Keratinocyte (primary cell): ENCODE results near the gene SETD1B. TPM values are rescaled to one million over a fixed set of nuclear protein-coding genes. Genes with fewer than 3 reads are reported as not detected.

Experiments
- DNase-seq: peaks from one replicate; pipeline ENCODE4 v3.0.0-alpha.2; 2011; ENCODE audit warnings: low read depth, missing footprints, low spot score
- FAIRE-seq: peaks from 2 replicates; lab custom pipeline; 2011; peaks lifted over from hg19 to GRCh38; lab: Jason Lieb, UNC
- H2AFZ ChIP-seq: 2 replicates; pipeline ENCODE4 v1.6.0; 2012; ENCODE audit warnings: low read length, control low read depth, inconsistent platforms; ENCODE audit not compliant: control insufficient read depth
- H3K27ac ChIP-seq: 2 replicates; pipeline ENCODE4 v1.5.1; 2011; ENCODE audit warnings: low read length; ENCODE audit not compliant: control insufficient read depth, insufficient read depth
- H3K27me3 ChIP-seq: 3 replicates; pipeline ENCODE4 v1.6.0; 2011; ENCODE audit warnings: low read length; ENCODE audit not compliant: control insufficient read depth, insufficient read depth; ENCODE audit errors: extremely low read depth
- H3K36me3 ChIP-seq, 2 experiments: 2 replicates in 1 of 2; 3 replicates in 1 of 2; pipeline ENCODE4 v1.5.1; 2011; ENCODE audit warnings: low read length in 2 of 2, mild to moderate bottlenecking in 1 of 2; ENCODE audit not compliant: control insufficient read depth in 2 of 2, insufficient read depth in 2 of 2; ENCODE audit errors: extremely low read depth in 1 of 2
- H3K4me1 ChIP-seq: 3 replicates; pipeline ENCODE4 v1.5.1; 2011; ENCODE audit warnings: low read length; ENCODE audit not compliant: control insufficient read depth, insufficient read depth; ENCODE audit errors: extremely low read depth
- H3K4me2 ChIP-seq: 3 replicates; pipeline ENCODE4 v1.6.0; 2011; ENCODE audit warnings: low read depth, low read length; ENCODE audit not compliant: control insufficient read depth, insufficient read depth; ENCODE audit errors: extremely low read depth
- H3K4me3 ChIP-seq, 3 experiments: fragments of 200-600 bp in 1 of 3; sonication (generic) in 1 of 3; 2 replicates in 2 of 3; 3 replicates in 1 of 3; pipeline ENCODE4 v1.5.1; 2011 to 2016; ENCODE audit warnings: low read length in 3 of 3, mild to moderate bottlenecking in 3 of 3, control low read depth in 2 of 3, inconsistent platforms in 1 of 3, low read depth in 1 of 3, mixed read lengths in 1 of 3, mixed run types in 1 of 3, moderate library complexity in 1 of 3; ENCODE audit not compliant: control insufficient read depth in 2 of 3, insufficient read depth in 2 of 3; ENCODE audit errors: extremely low read depth in 1 of 3
- H3K79me2 ChIP-seq: 2 replicates; pipeline ENCODE4 v1.6.0; 2012; ENCODE audit warnings: low read length; ENCODE audit not compliant: control insufficient read depth, insufficient read depth
- H3K9ac ChIP-seq: 3 replicates; pipeline ENCODE4 v1.6.0; 2011; ENCODE audit warnings: low read length; ENCODE audit not compliant: control insufficient read depth, insufficient read depth; ENCODE audit errors: extremely low read depth
- H3K9me1 ChIP-seq: 3 replicates; pipeline ENCODE4 v1.6.0; 2011; ENCODE audit warnings: low read length; ENCODE audit not compliant: control insufficient read depth, insufficient read depth; ENCODE audit errors: extremely low read depth
- H3K9me3 ChIP-seq: 2 replicates; pipeline ENCODE4 v1.5.1; 2012; ENCODE audit warnings: low read depth, low read length; ENCODE audit not compliant: control insufficient read depth
- H4K20me1 ChIP-seq: 3 replicates; pipeline ENCODE4 v1.6.0; 2011; ENCODE audit warnings: low read length; ENCODE audit not compliant: control insufficient read depth, insufficient read depth; ENCODE audit errors: extremely low read depth
- CTCF ChIP-seq, 3 experiments: IDR thresholded peaks in 1 of 3; conservative IDR thresholded peaks in 1 of 3; optimal IDR thresholded peaks in 1 of 3; 2 replicates in 2 of 3; 3 replicates in 1 of 3; pipeline versions ENCODE3 to v1.5.1; 2011; ENCODE audit warnings: low read length in 3 of 3, mild to moderate bottlenecking in 3 of 3, moderate library complexity in 2 of 3, control low read depth in 1 of 3, inconsistent platforms in 1 of 3; ENCODE audit not compliant: insufficient read depth in 2 of 3; ENCODE audit errors: extremely low read depth in 1 of 3
- EZH2 ChIP-seq: IDR thresholded peaks from one replicate; pipeline ENCODE4 v1.6.1; 2012; ENCODE audit warnings: inconsistent platforms, mild to moderate bottlenecking, low read length, moderate library complexity
- dilution Hi-C: fragments of 300-500 bp; cut with MboI; formaldehyde crosslinking; loops from one replicate; pipeline ENCODE4 v1.7.0; 2020; ENCODE audit warnings: low sequenced_read_pairs; ENCODE audit not compliant: extremely low pct_ligation_motif_present
- polyA plus RNA-seq, 5 experiments: library from polyadenylated mRNA; depleted of rRNA in 3 of 5; stranded (reverse) in 3 of 5; stranded (forward) in 1 of 5; unstranded in 1 of 5; fragments of >200 nt; gene quantifications; 1 replicate in 1 of 5; 2 replicates in 3 of 5; 3 replicates in 1 of 5; pipeline versions ENCODE4 v1.2.1 to v1.2.3, GENCODE V29; 2011 to 2012; ENCODE audit warnings: missing spikeins in 2 of 5, low read depth in 1 of 5, low replicate concordance in 1 of 5

The SETD1B gene
- polyA plus RNA-seq, 1 donor (not counting 4 experiments of a cell fraction or from before 2014, with no cell fraction given): 0.72 TPM

- TF ChIP-seq CTCF (optimal IDR thresholded peaks at IDR 0.05 in 1 of 3, IDR thresholded peaks at IDR 0.05 in 1 of 3, conservative IDR thresholded peaks at IDR 0.05 in 1 of 3; ENCODE audit: extremely low read depth in 1 of 3, insufficient read depth in 2 of 3, low read length in 3 of 3) (no peak), EZH2 (no peak)
- H3K9me1 ChIP-seq: no peaks in the 10 kb centered on the region
- no peaks in the 10 kb centered on the region for H4K20me1 ChIP-seq
- DNase-seq (no peak), FAIRE-seq (no peak)
- dilution Hi-C loops: no loop called here
- H3K4me3 ChIP-seq: no peak overlapping the region
- no peaks in the 10 kb centered on the region for H3K27me3 ChIP-seq
- no peaks in the 10 kb centered on the region for H3K9me3 ChIP-seq
- H3K4me1 ChIP-seq: no peaks in the 10 kb centered on the region
- peaks cover 3% of the 10 kb centered on the region for H3K79me2 ChIP-seq
- H3K27ac ChIP-seq: no peak overlapping the region
- no peak overlapping the region for H3K9ac ChIP-seq
- H3K36me3 ChIP-seq: peaks cover 31 to 43% of the 10 kb centered on the region in 2 experiments
- H2AFZ ChIP-seq: no peak overlapping the region
- no peak overlapping the region for H3K4me2 ChIP-seq
Observed at GRCh38 chr12:121822393-121823100, 18.7 kb downstream of the SETD1B start.

GRCh38 chr12:121823101-121823726 is 19.4 kb downstream of the SETD1B start:
- DNase-seq (no peak), FAIRE-seq (no peak)
- H3K27ac ChIP-seq: no peak overlapping the region
- H3K9me1 ChIP-seq: no peaks in the 10 kb centered on the region
- peaks cover 30 to 44% of the 10 kb centered on the region in 2 experiments for H3K36me3 ChIP-seq
- H2AFZ ChIP-seq: no peak overlapping the region
- peak in 1 of 3 experiments; percentile 21 for TF ChIP-seq CTCF (optimal IDR thresholded peaks at IDR 0.05 in 1 of 3, IDR thresholded peaks at IDR 0.05 in 1 of 3, conservative IDR thresholded peaks at IDR 0.05 in 1 of 3; ENCODE audit: extremely low read depth in 1 of 3, insufficient read depth in 2 of 3, low read length in 3 of 3)
- TF ChIP-seq EZH2: no peak
- H3K9ac ChIP-seq: no peak overlapping the region
- no peaks in the 10 kb centered on the region for H3K4me1 ChIP-seq
- no peaks in the 10 kb centered on the region for H4K20me1 ChIP-seq
- no peak overlapping the region for H3K4me2 ChIP-seq
- peaks cover 3% of the 10 kb centered on the region for H3K79me2 ChIP-seq
- H3K4me3 ChIP-seq: no peak overlapping the region
- dilution Hi-C loops: no loop called here
- no peaks in the 10 kb centered on the region for H3K9me3 ChIP-seq
- H3K27me3 ChIP-seq: no peaks in the 10 kb centered on the region
